Measurements from ENCODE around the gene CIPC. TPM values are rescaled to one million over a fixed set of nuclear protein-coding genes. Genes with fewer than 3 reads are reported as not detected.

Gene CIPC
- total and polyA plus RNA-seq, 2 of the 13 experiments (the other 11 are each of a cell fraction or from before 2014, with no cell fraction given) = 7.6 to 13.9 TPM

DNA sequence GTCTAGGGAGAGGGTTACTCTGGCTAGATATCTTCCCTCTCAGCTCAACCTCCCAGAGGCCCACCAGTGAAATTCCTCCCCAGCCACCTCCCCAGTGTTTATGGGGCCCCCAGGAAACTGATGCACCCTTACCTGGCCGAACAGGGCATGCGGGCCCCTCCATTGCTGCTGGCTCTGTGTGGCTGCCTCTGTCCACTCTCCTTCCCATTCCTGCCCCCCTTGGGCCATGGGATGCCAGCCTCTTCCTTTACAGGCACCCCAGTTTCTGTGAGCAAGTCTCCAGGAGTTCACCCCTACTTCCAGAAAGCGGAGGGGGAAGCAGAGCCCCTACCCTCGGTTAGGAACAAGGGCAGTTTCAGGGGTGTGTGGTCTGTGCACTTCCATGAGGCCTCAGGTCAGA lies 63.0 kb downstream of the CIPC start:
- in situ Hi-C loops (cut with HindIII; ENCODE audit: extremely low pct_ligation_motif_present, low pct_unique_long_range_greater_than_20kb) = no loop called here
- BruUV-seq (replicated peaks) = no TSS peak
- 25% methylated on average over 4 of the region's 4 CpGs for WGBS (ENCODE audit: low lambda C conversion rate)

More for the DNA sequence above, 63.0 kb downstream of the CIPC start:
- DNase-seq (ENCODE audit: low spot score) (no peak), ATAC-seq (no peak), FAIRE-seq (no peak)
- H3K36me3 ChIP-seq (replicated peaks in 1 of 2; ENCODE audit: control insufficient read depth in 1 of 2, insufficient read depth in 2 of 2, low read length in 2 of 2) = no peaks in the 10 kb centered on the region
- no peak overlapping the region for H3K4me2 ChIP-seq (ENCODE audit: low read depth, low read length)
- no peak overlapping the region for H3K9ac ChIP-seq (ENCODE audit: insufficient read depth, low read depth, low read length)
- ChIA-PET POLR2A (no interaction called here), CTCF (ENCODE audit: low intra/inter-chr PET ratio, low total read pairs) (no interaction called here)
- H2AFZ ChIP-seq (ENCODE audit: low read length) = no peak overlapping the region
- H3K27ac ChIP-seq (ENCODE audit: extremely low read length, insufficient read depth, low read length) = no peak overlapping the region
- H4K20me1 ChIP-seq (ENCODE audit: insufficient read depth, low read length) = no peaks in the 10 kb centered on the region
- TF ChIP-seq ZFY (CRISPR knock-in tag; IDR thresholded peaks at IDR 0.05) (no peak), SIX1 (CRISPR knock-in tag; IDR thresholded peaks at IDR 0.05; ENCODE audit: borderline replicate concordance) (no peak), FOXA3 (CRISPR knock-in tag; IDR thresholded peaks at IDR 0.05) (no peak), ZNF337 (CRISPR knock-in tag; IDR thresholded peaks at IDR 0.05; ENCODE audit: borderline replicate concordance, low read depth) (no peak), ZNF572 (CRISPR knock-in tag; IDR thresholded peaks at IDR 0.05) (no peak)
- H3K4me3 ChIP-seq (replicated peaks in 1 of 3; ENCODE audit: insufficient read depth in 1 of 3, low read depth in 2 of 3, low read length in 3 of 3) = no peak overlapping the region
- no peaks in the 10 kb centered on the region for H3K4me1 ChIP-seq (ENCODE audit: insufficient read depth, low read length)
- peaks cover 0 to 13% of the 10 kb centered on the region in 2 experiments; a peak in 1 of 5 replicates for H3K27me3 ChIP-seq (ENCODE audit: control insufficient read depth in 1 of 2, insufficient read depth in 2 of 2, low read length in 2 of 2)
- H3K9me3 ChIP-seq (ENCODE audit: low read length) = no peaks in the 10 kb centered on the region
- intact Hi-C loops (cut with micrococcal nuclease; ENCODE audit: unreplicated experiment) = no loop called here
- H3K79me2 ChIP-seq (ENCODE audit: insufficient read depth, low read length) = no peaks in the 10 kb centered on the region

Other genes starting within 250 kb of the CIPC start
- 6.2 and 8.4 TPM in 2 replicates for gene IRF2BPL, start 69.5 kb upstream of the CIPC start, total RNA-seq (2016; rRNA removed; fragmentation: Illumina TruSeq; extraction: Trizol)
- gene IRF2BPL, start 69.5 kb upstream of the CIPC start, polyA plus RNA-seq (2011; rRNA removed) = 6.6 and 7.8 TPM in 2 replicates
- gene ZDHHC22, start 43.5 kb downstream of the CIPC start, total RNA-seq (2016; rRNA removed; fragmentation: Illumina TruSeq; extraction: Trizol) = not detected in 2 replicates
- not detected in 2 replicates for gene ZDHHC22, start 43.5 kb downstream of the CIPC start, polyA plus RNA-seq (2011; rRNA removed)
- 0.08 and 0.27 TPM in 2 replicates for gene TMEM63C, start 83.5 kb downstream of the CIPC start, total RNA-seq (2016; rRNA removed; fragmentation: Illumina TruSeq; extraction: Trizol)
- 0.17 and 0.59 TPM in 2 replicates for gene TMEM63C, start 83.5 kb downstream of the CIPC start, polyA plus RNA-seq (2011; rRNA removed)
- gene NGB, start 172.9 kb downstream of the CIPC start, total RNA-seq (2016; rRNA removed; fragmentation: Illumina TruSeq; extraction: Trizol) = not detected in 2 replicates
- gene NGB, start 172.9 kb downstream of the CIPC start, polyA plus RNA-seq (2011; rRNA removed) = 0.04 and 0.05 TPM in 2 replicates
- gene POMT2, start 222.6 kb downstream of the CIPC start, total RNA-seq (2016; rRNA removed; fragmentation: Illumina TruSeq; extraction: Trizol) = 7.9 and 15.9 TPM in 2 replicates
- gene POMT2, start 222.6 kb downstream of the CIPC start, polyA plus RNA-seq (2011; rRNA removed) = 15.3 and 17.7 TPM in 2 replicates
- gene GSTZ1, start 222.8 kb downstream of the CIPC start, total RNA-seq (2016; rRNA removed; fragmentation: Illumina TruSeq; extraction: Trizol) = 26.9 and 27.6 TPM in 2 replicates
- 14.4 and 15.7 TPM in 2 replicates for gene GSTZ1, start 222.8 kb downstream of the CIPC start, polyA plus RNA-seq (2011; rRNA removed)